Smooth muscle cell (in vitro differentiated cells): ENCODE measurements around the gene IGSF21. TPM values are rescaled to one million over a fixed set of nuclear protein-coding genes. Genes with fewer than 3 reads are reported as not detected.

Experiments
- DNase-seq: peaks from one replicate; lab custom pipeline; 2025; ENCODE audit not compliant: unreplicated experiment; lab: John Stamatoyannopoulos, UW
- H2AFZ ChIP-seq: fragments of 200-600 bp; sonication (generic); 2 replicates; pipeline ENCODE4 v1.6.0; 2016; ENCODE audit warnings: antibody characterized with exemption, low read depth, mild to moderate bottlenecking
- H3F3A ChIP-seq: fragments of 200-600 bp; sonication (generic); 2 replicates; pipeline ENCODE4 v1.6.0; 2017; ENCODE audit warnings: antibody characterized with exemption, low read depth
- H3K27ac ChIP-seq: fragments of 200-600 bp; sonication (generic); 2 replicates; pipeline ENCODE4 v1.5.1; 2016; ENCODE audit warnings: low read depth, mild to moderate bottlenecking
- H3K27me3 ChIP-seq: fragments of 200-600 bp; sonication (generic); 2 replicates; pipeline ENCODE4 v1.6.1; 2016; ENCODE audit warnings: low read depth, mild to moderate bottlenecking
- H3K36me3 ChIP-seq: fragments of 200-600 bp; sonication (generic); 2 replicates; pipeline ENCODE4 v1.5.1; 2016; ENCODE audit warnings: low read depth
- H3K4me1 ChIP-seq: fragments of 200-600 bp; sonication (generic); 2 replicates; pipeline ENCODE4 v1.5.1; 2016; ENCODE audit warnings: low read depth
- H3K4me2 ChIP-seq: fragments of 200-600 bp; sonication (generic); 2 replicates; pipeline ENCODE4 v1.6.0; 2016; ENCODE audit warnings: mild to moderate bottlenecking
- H3K4me3 ChIP-seq: fragments of 200-600 bp; sonication (generic); 2 replicates; pipeline ENCODE4 v1.5.1; 2016; ENCODE audit warnings: mild to moderate bottlenecking
- H3K79me2 ChIP-seq: fragments of 200-600 bp; sonication (generic); 2 replicates; pipeline ENCODE4 v1.6.0; 2016; ENCODE audit warnings: low read depth, mild to moderate bottlenecking
- H3K9ac ChIP-seq: fragments of 200-600 bp; sonication (generic); 2 replicates; pipeline ENCODE4 v1.6.0; 2016; ENCODE audit warnings: low read depth
- H3K9me3 ChIP-seq: fragments of 200-600 bp; sonication (generic); replicated peaks from 2 replicates; pipeline ENCODE4 v1.5.1; 2016; ENCODE audit warnings: low read depth
- H4K20me1 ChIP-seq: fragments of 200-600 bp; sonication (generic); 2 replicates; pipeline ENCODE4 v1.6.0; 2016; ENCODE audit warnings: low read depth
- CTCF ChIP-seq: fragments of 200-600 bp; sonication (generic); IDR thresholded peaks from 2 replicates; pipeline ENCODE4 v1.5.1; 2017; ENCODE audit warnings: borderline replicate concordance, mild to moderate bottlenecking, antibody characterized with exemption; ENCODE audit not compliant: insufficient read depth, poor library complexity, severe bottlenecking
- WGBS: methylation state at CpG from one replicate; pipeline ENCODE4 v1.1.7; 2016; ENCODE audit warnings: low lambda C conversion rate; 5-methylcytosine and 5-hydroxymethylcytosine counted together
- polyA plus RNA-seq: library from polyadenylated mRNA; unstranded; fragments of >200 nt; fragmentation: Nextera tagmentation; extraction: Ambion mirVana; gene quantifications from 2 replicates; pipeline ENCODE4 v1.2.1, GENCODE V29; 2016
- total RNA-seq: library from RNA; depleted of rRNA; stranded (reverse); fragments of >200 nt; gene quantifications from 2 replicates; pipeline ENCODE4 v1.2.3, GENCODE V29; 2014

The IGSF21 gene
- total and polyA plus RNA-seq, 2 experiments from 2014 or later, result not detected

GRCh38 chr1:18175530-18176377 lies 68.2 kb downstream of the IGSF21 start:
- no peak overlapping the region for H2AFZ ChIP-seq
- no peaks in the 10 kb centered on the region for H3F3A ChIP-seq
- 53% methylated on average over 13 of the region's 13 CpGs for WGBS
- H3K9ac ChIP-seq, result no peak overlapping the region
- peaks cover 13% of the 10 kb centered on the region for H3K4me1 ChIP-seq
- H3K27ac ChIP-seq, result no peak overlapping the region
- H3K4me3 ChIP-seq, result no peak overlapping the region
- peaks cover 31% of the 10 kb centered on the region for H3K27me3 ChIP-seq
- H3K4me2 ChIP-seq, result no peak overlapping the region
- no peaks in the 10 kb centered on the region for H3K9me3 ChIP-seq
- no peaks in the 10 kb centered on the region for H3K79me2 ChIP-seq
- H4K20me1 ChIP-seq, result no peaks in the 10 kb centered on the region
- DNase-seq, result no peak
- no peaks in the 10 kb centered on the region for H3K36me3 ChIP-seq
- TF ChIP-seq CTCF, result no peak

GRCh38 chr1:18176619-18177018 lies 69.0 kb downstream of the IGSF21 start:
- H3K4me3 ChIP-seq, result no peak overlapping the region
- no peaks in the 10 kb centered on the region for H3K9me3 ChIP-seq
- H3F3A ChIP-seq, result no peaks in the 10 kb centered on the region
- peaks cover 13% of the 10 kb centered on the region for H3K4me1 ChIP-seq
- no peaks in the 10 kb centered on the region for H4K20me1 ChIP-seq
- H2AFZ ChIP-seq, result no peak overlapping the region
- no peaks in the 10 kb centered on the region for H3K36me3 ChIP-seq
- DNase-seq, result no peak
- H3K27ac ChIP-seq, result no peak overlapping the region
- no peak overlapping the region for H3K4me2 ChIP-seq
- no peak overlapping the region for H3K9ac ChIP-seq
- H3K27me3 ChIP-seq, result peaks cover 31% of the 10 kb centered on the region
- 51% methylated on average over 4 of the region's 4 CpGs for WGBS
- H3K79me2 ChIP-seq, result no peaks in the 10 kb centered on the region
- no peak for TF ChIP-seq CTCF

GRCh38 chr1:18178111-18178510 lies 70.5 kb downstream of the IGSF21 start:
- H3K36me3 ChIP-seq, result no peaks in the 10 kb centered on the region
- no peak overlapping the region for H3K4me2 ChIP-seq
- H2AFZ ChIP-seq, result no peak overlapping the region
- no peaks in the 10 kb centered on the region for H3K9me3 ChIP-seq
- peaks cover 31% of the 10 kb centered on the region for H3K27me3 ChIP-seq
- H3K4me3 ChIP-seq, result no peak overlapping the region
- no peak for DNase-seq
- H3F3A ChIP-seq, result no peaks in the 10 kb centered on the region
- no peak for TF ChIP-seq CTCF
- H4K20me1 ChIP-seq, result no peaks in the 10 kb centered on the region
- H3K27ac ChIP-seq, result no peak overlapping the region
- 71% methylated on average over 8 of the region's 8 CpGs for WGBS
- no peak overlapping the region for H3K9ac ChIP-seq
- peaks cover 13% of the 10 kb centered on the region for H3K4me1 ChIP-seq
- H3K79me2 ChIP-seq, result no peaks in the 10 kb centered on the region

GRCh38 chr1:18179009-18179408 lies 71.4 kb downstream of the IGSF21 start:
- H3K27me3 ChIP-seq, result peaks cover 29% of the 10 kb centered on the region
- H3K9me3 ChIP-seq, result no peaks in the 10 kb centered on the region
- WGBS, result 93% methylated on average over 7 of the region's 7 CpGs
- no peak overlapping the region for H3K27ac ChIP-seq
- H3K4me3 ChIP-seq, result no peak overlapping the region
- no peak for TF ChIP-seq CTCF
- no peaks in the 10 kb centered on the region for H4K20me1 ChIP-seq
- no peak overlapping the region for H3K4me2 ChIP-seq
- no peak overlapping the region for H2AFZ ChIP-seq
- H3K79me2 ChIP-seq, result no peaks in the 10 kb centered on the region
- no peaks in the 10 kb centered on the region for H3F3A ChIP-seq
- peaks cover 13% of the 10 kb centered on the region for H3K4me1 ChIP-seq
- H3K9ac ChIP-seq, result no peak overlapping the region
- DNase-seq, result no peak
- H3K36me3 ChIP-seq, result no peaks in the 10 kb centered on the region
